ENCODE data around the gene TNPO3.
"Not testable (repeated sequence)": the region's sequence is repeated elsewhere in the genome, so short reads cannot be mapped to it uniquely, and the experiment has no call there.

Gene TNPO3

GRCh38 chr7:129014501-129015101 lies 40.3 kb downstream of the TNPO3 start:
- DNase-seq (ENCODE audit: low read depth) = no peak

GRCh38 chr7:129013048-129013724 lies 41.7 kb downstream of the TNPO3 start:
- DNase-seq (ENCODE audit: low read depth) = no peak

- no peak for DNase-seq (ENCODE audit: low read depth)
Observed at GRCh38 chr7:129012641-129013040, 42.3 kb downstream of the TNPO3 start.

GRCh38 chr7:129010075-129010474 lies 44.8 kb downstream of the TNPO3 start:
- no peak for DNase-seq (ENCODE audit: low read depth)

GRCh38 chr7:129009437-129009836 lies 45.5 kb downstream of the TNPO3 start:
- DNase-seq (ENCODE audit: low read depth) = no peak

GRCh38 chr7:129008645-129009414 lies 46.1 kb downstream of the TNPO3 start:
- no peak for DNase-seq (ENCODE audit: low read depth)

- no peak for DNase-seq (ENCODE audit: low read depth)
Observed at GRCh38 chr7:129007572-129007971, 47.3 kb downstream of the TNPO3 start.

GRCh38 chr7:129006636-129007414 lies 48.1 kb downstream of the TNPO3 start:
- DNase-seq (ENCODE audit: low read depth) = no peak

GRCh38 chr7:129005186-129005585 lies 49.7 kb downstream of the TNPO3 start:
- no peak for DNase-seq (ENCODE audit: low read depth)

- no peak for DNase-seq (ENCODE audit: low read depth)
Observed at GRCh38 chr7:128997181-128997580, 57.7 kb downstream of the TNPO3 start.

GRCh38 chr7:128994560-128994959 lies 60.4 kb downstream of the TNPO3 start:
- not testable (repeated sequence) for DNase-seq (ENCODE audit: low read depth)

- no peak for DNase-seq (ENCODE audit: low read depth)
Observed at GRCh38 chr7:128993419-128993818, 61.5 kb downstream of the TNPO3 start.

GRCh38 chr7:128989961-128990360 lies 65.0 kb downstream of the TNPO3 start:
- no peak for DNase-seq (ENCODE audit: low read depth)

- DNase-seq (ENCODE audit: low read depth) = no peak
Observed at GRCh38 chr7:128988372-128988771, 66.5 kb downstream of the TNPO3 start.

GRCh38 chr7:128986609-128987008 lies 68.3 kb downstream of the TNPO3 start:
- no peak for DNase-seq (ENCODE audit: low read depth)

- DNase-seq (ENCODE audit: low read depth) = no peak
Observed at GRCh38 chr7:128985660-128986059, 69.3 kb downstream of the TNPO3 start.

GRCh38 chr7:128982105-128982504 lies 72.8 kb downstream of the TNPO3 start:
- DNase-seq (ENCODE audit: low read depth) = no peak

GRCh38 chr7:128974241-128974934 lies 80.5 kb downstream of the TNPO3 start:
- DNase-seq (ENCODE audit: low read depth) = no peak

- DNase-seq (ENCODE audit: low read depth) = no peak
Observed at GRCh38 chr7:128968624-128969023, 86.3 kb downstream of the TNPO3 start.

- DNase-seq (ENCODE audit: low read depth) = no peak
Observed at GRCh38 chr7:128963327-128963757, 91.6 kb downstream of the TNPO3 start.

- no peak for DNase-seq (ENCODE audit: low read depth)
Observed at GRCh38 chr7:128962899-128963298, 92.0 kb downstream of the TNPO3 start.
